Heart left ventricle (tissue), 13 donors: ENCODE data around the gene ATP5F1C.

Source experiments
- POLR2A ChIP-seq, 2 donors: fragments of 450-650 bp; IDR thresholded peaks; one replicate each; pipeline ENCODE4 v1.6.1; 2017; ENCODE audit warnings: antibody characterized with exemption in 2 of 2, mild to moderate bottlenecking in 2 of 2, moderate library complexity in 2 of 2
- TF ChIP-seq, protein P1 (sequence below), 12 donors: fragments of 200-600 bp; sonication (generic) in 4 of 12; IDR thresholded peaks; one replicate each; pipeline versions ENCODE4 v1.5.0 to v1.8.0; 2018 to 2022; ENCODE audit warnings: antibody characterized with exemption in 12 of 12, mild to moderate bottlenecking in 5 of 12
- donor health status: ischemic (EF 13 %, LVEDD 7.1; RV severe dilation, severe dysfunction).
- donor health status: DM: no; HTN: yes; CAD: no.
- donor health status: DM: no; HTN: no; CAD: no.
- donor health status: ischemic (EF 25% LVEDD 6.9; RV normal size, moderate dysfunction).
- donor health status: ischemic (EF 25% LVEDD 5.7; RV mildly dilated, moderate dysfunction).
- donor health status: ischemic (EF 35%, LVEDD 5.7; RV mildly dilated, moderate dysfunction).
- donor health status: nonischemic (EF 11% LVEDD 7.7; RV severe dilation, severe dysfunction).
- donor health status: DM: yes; HTN: yes; CAD: no.
- donor health status: PGD.
- donor health status: ischemic (EF 29% LVEDD 5.4; RV normal size, mild dysfunction).
- donor health status: nonischemic (EF 23%, LVEDD 6.1; RV moderate dilation, normal function).

DNA sequence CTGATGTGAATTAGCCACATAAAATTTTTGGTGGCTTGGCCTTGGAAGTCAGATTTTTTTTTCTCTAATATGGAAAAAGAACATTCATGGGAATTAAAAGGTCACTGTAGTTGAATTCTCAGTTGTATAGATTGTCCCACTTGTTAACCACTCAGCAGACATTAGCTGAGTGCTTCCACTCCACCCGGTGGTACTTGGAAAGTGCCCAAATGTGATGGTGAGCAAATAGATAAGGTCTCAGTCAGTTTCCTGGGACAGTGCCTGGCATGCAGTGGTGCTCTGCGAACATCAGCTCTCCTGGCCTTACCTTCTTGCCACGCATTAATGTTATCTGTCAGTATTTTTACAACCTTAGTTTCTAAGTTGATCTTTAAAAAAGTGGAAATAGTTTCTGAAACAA, 1.4 kb downstream of the ATP5F1C start:
- TF ChIP-seq, protein P1, sequence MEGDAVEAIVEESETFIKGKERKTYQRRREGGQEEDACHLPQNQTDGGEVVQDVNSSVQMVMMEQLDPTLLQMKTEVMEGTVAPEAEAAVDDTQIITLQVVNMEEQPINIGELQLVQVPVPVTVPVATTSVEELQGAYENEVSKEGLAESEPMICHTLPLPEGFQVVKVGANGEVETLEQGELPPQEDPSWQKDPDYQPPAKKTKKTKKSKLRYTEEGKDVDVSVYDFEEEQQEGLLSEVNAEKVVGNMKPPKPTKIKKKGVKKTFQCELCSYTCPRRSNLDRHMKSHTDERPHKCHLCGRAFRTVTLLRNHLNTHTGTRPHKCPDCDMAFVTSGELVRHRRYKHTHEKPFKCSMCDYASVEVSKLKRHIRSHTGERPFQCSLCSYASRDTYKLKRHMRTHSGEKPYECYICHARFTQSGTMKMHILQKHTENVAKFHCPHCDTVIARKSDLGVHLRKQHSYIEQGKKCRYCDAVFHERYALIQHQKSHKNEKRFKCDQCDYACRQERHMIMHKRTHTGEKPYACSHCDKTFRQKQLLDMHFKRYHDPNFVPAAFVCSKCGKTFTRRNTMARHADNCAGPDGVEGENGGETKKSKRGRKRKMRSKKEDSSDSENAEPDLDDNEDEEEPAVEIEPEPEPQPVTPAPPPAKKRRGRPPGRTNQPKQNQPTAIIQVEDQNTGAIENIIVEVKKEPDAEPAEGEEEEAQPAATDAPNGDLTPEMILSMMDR (IDR thresholded peaks at IDR 0.05), result no peak
- no peak for TF ChIP-seq POLR2A (IDR thresholded peaks at IDR 0.05)
